ENCODE data around the gene ITGA2. TPM values are rescaled to one million over a fixed set of nuclear protein-coding genes. Genes with fewer than 3 reads are reported as not detected.

ITGA2 gene
- total and polyA plus RNA-seq, 9 of the 15 experiments (the other 6 are each of a cell fraction or from before 2014, with no cell fraction given) = 0.01 to 0.09 (median 0.03) TPM; not detected in 5

DNA sequence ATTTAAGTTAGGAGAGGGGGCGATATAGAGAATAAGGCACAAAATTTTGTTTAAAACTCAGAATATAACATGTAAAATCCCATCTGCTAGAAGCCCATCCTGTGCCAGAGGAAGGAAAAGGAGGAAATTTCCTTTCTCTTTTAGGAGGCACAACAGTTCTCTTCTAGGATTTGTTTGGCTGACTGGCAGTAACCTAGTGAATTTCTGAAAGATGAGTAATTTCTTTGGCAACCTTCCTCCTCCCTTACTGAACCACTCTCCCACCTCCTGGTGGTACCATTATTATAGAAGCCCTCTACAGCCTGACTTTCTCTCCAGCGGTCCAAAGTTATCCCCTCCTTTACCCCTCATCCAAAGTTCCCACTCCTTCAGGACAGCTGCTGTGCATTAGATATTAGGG lies 102.1 kb downstream of the ITGA2 start:
- POLR2A ChIA-PET = interaction anchor here (2.1 kb wide), 1 partner anchor 10 kb away, joined by 6 read pairs; no protein-coding TSS in a partner anchor
- no peak overlapping the region for H3K27ac ChIP-seq (ENCODE audit: extremely low read depth, low read depth, low read length)
- H3K4me3 ChIP-seq = no peak overlapping the region
- no peaks in the 10 kb centered on the region for H4K20me1 ChIP-seq (replicated peaks; ENCODE audit: control insufficient read depth, insufficient read depth, low read length)
- H3K9me1 ChIP-seq (ENCODE audit: control insufficient read depth, insufficient read depth, low read length) = no peaks in the 10 kb centered on the region
- ATAC-seq = no peak
- TF ChIP-seq NFE2L1 (tag; IDR thresholded peaks at IDR 0.05; ENCODE audit: borderline replicate concordance, low read depth) (no peak), ZC3H4 (CRISPR knock-in tag; IDR thresholded peaks at IDR 0.05; ENCODE audit: borderline replicate concordance) (no peak), NCOR1 (IDR thresholded peaks at IDR 0.05) (no peak), MYBL2 (IDR thresholded peaks at IDR 0.05; ENCODE audit: low read depth) (no peak), MYBL2 (CRISPR knock-in tag; IDR thresholded peaks at IDR 0.05; ENCODE audit: borderline replicate concordance) (no peak), NCOA6 (IDR thresholded peaks at IDR 0.05) (no peak), ARNT (IDR thresholded peaks at IDR 0.05) (no peak), SREBF2 (CRISPR knock-in tag; IDR thresholded peaks at IDR 0.05) (no peak), RBM15 (IDR thresholded peaks at IDR 0.05; ENCODE audit: insufficient read depth, low read length) (no peak), MYNN (IDR thresholded peaks at IDR 0.05) (no peak), MYNN (CRISPR knock-in tag; IDR thresholded peaks at IDR 0.05) (no peak), KAT2B (IDR thresholded peaks at IDR 0.05; ENCODE audit: low read depth, low read length) (no peak), ZNF436 (CRISPR knock-in tag; IDR thresholded peaks at IDR 0.05) (no peak), TCFL5 (CRISPR knock-in tag; conservative IDR thresholded peaks at IDR 0.05) (no peak), MEF2A (IDR thresholded peaks at IDR 0.05; ENCODE audit: control insufficient read depth, low read depth, low read length) (no peak)
- TF ChIP-seq, protein P1, sequence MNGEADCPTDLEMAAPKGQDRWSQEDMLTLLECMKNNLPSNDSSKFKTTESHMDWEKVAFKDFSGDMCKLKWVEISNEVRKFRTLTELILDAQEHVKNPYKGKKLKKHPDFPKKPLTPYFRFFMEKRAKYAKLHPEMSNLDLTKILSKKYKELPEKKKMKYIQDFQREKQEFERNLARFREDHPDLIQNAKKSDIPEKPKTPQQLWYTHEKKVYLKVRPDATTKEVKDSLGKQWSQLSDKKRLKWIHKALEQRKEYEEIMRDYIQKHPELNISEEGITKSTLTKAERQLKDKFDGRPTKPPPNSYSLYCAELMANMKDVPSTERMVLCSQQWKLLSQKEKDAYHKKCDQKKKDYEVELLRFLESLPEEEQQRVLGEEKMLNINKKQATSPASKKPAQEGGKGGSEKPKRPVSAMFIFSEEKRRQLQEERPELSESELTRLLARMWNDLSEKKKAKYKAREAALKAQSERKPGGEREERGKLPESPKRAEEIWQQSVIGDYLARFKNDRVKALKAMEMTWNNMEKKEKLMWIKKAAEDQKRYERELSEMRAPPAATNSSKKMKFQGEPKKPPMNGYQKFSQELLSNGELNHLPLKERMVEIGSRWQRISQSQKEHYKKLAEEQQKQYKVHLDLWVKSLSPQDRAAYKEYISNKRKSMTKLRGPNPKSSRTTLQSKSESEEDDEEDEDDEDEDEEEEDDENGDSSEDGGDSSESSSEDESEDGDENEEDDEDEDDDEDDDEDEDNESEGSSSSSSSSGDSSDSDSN (IDR thresholded peaks at IDR 0.05; ENCODE audit: borderline replicate concordance in 1 of 2, low read depth in 2 of 2, low read length in 2 of 2) = no peak
- no peak overlapping the region for H3K9ac ChIP-seq (ENCODE audit: insufficient read depth in 1 of 2, low read depth in 2 of 2, low read length in 2 of 2)
- no peak for DNase-seq (ENCODE audit: extremely low read depth in 1 of 4, low spot score in 3 of 4)
- H2AFZ ChIP-seq (ENCODE audit: low read depth, low read length) = no peak overlapping the region
- no peaks in the 10 kb centered on the region for H3K27me3 ChIP-seq (ENCODE audit: control insufficient read depth in 2 of 2, insufficient read depth in 2 of 2, low read length in 2 of 2)
- H3K36me3 ChIP-seq (ENCODE audit: control insufficient read depth, insufficient read depth, low read length) = no peaks in the 10 kb centered on the region
- 0% methylated on average over 2 of the region's 2 CpGs for WGBS (ENCODE audit: insufficient coverage, low coverage, missing lambda C conversion rate)
- intact Hi-C loops (cut with micrococcal nuclease) = loop anchor here (10.0 kb wide), 1 partner anchor 286 kb away; no protein-coding TSS in a partner anchor
- no peaks in the 10 kb centered on the region for H3K4me1 ChIP-seq (replicated peaks in 1 of 2; ENCODE audit: control insufficient read depth in 2 of 2, insufficient read depth in 2 of 2, low read length in 2 of 2)
- in situ Hi-C loops (cut with MboI) = no loop called here
- no peaks in the 10 kb centered on the region for H3K79me2 ChIP-seq (ENCODE audit: control insufficient read depth, insufficient read depth, low read length)
- no peak overlapping the region for H3K4me2 ChIP-seq (ENCODE audit: insufficient read depth, low read length)
- H3K9me3 ChIP-seq (replicated peaks; ENCODE audit: control insufficient read depth, insufficient read depth, low read depth, low read length) = no peaks in the 10 kb centered on the region
- no TSS peak for BruUV-seq (replicated peaks)
- FAIRE-seq = no peak
- CTCF ChIA-PET (ENCODE audit: low intra/inter-chr PET ratio) = no interaction called here

Measured in K562 (cell line).